ENCODE data around the gene SLC36A4. TPM values are rescaled to one million over a fixed set of nuclear protein-coding genes. Genes with fewer than 3 reads are reported as not detected.

SLC36A4 gene
- 13.2 to 17.8 TPM (median 16.3 TPM) in 5 replicates for total RNA-seq (2022; extraction: Qiagen RNA extraction)

DNA sequence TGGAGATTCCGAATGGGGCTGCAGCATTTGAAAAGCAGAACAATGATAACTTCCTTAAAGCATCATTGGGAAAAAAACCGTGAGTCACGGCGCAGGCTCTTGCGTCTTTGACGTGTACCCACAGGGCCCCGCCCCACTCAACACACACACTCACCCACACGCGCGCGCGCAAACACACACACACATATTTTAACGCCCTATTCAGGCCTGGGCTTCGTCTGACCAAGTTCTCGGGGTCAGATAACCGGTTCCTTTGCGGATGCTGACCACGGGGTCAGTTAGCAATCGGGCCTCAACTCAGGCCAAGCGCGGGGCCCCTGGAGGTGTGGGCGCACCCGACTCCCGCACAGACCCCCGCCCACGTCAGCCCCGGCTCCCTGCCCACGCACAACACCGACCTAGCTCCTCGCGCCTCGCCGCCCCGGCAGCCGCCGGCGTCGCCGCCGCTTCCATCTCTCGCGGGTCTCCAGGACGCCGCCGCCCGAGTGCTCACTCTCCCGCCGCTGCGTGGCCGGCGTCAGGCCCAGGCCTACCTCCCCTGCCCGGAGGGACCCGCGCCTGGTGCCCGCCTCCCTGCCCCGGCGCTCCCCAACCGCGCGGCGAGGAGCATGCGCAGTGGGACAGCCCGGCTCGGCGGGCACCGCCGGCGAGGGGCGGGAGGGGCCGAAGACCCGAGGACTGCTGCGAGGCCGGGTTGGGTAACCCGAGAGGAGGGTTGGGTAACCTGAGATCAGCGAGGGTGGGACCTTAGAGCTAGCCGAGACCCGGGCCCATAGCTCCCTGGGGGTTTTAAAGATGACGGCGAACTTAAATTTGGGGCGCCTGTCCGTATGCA lies at the start of gene SLC36A4:
TSS of gene SLC36A4 (minus strand) at position 612 of the 835 bp plus-strand sequence. CDS start at position 453, 159 bp downstream.

Other genes starting within 250 kb of the SLC36A4 start
- not detected in 5 replicates for gene MTNR1B, start 228.3 kb downstream of the SLC36A4 start, total RNA-seq (2022; extraction: Qiagen RNA extraction)
- not detected in 5 replicates for gene DEUP1, start 132.8 kb upstream of the SLC36A4 start, total RNA-seq (2022; extraction: Qiagen RNA extraction)

Data from A549 treated with CORT108297 at 1 μM for 4 hours (cell line).